ENCODE data around the gene FOXO6. TPM values are rescaled to one million over a fixed set of nuclear protein-coding genes. Genes with fewer than 3 reads are reported as not detected.

FOXO6 gene
- total and polyA plus RNA-seq, 9 of the 15 experiments (the other 6 are each of a cell fraction or from before 2014, with no cell fraction given) = 0.04 to 0.31 (median 0.12) TPM; not detected in 5

DNA sequence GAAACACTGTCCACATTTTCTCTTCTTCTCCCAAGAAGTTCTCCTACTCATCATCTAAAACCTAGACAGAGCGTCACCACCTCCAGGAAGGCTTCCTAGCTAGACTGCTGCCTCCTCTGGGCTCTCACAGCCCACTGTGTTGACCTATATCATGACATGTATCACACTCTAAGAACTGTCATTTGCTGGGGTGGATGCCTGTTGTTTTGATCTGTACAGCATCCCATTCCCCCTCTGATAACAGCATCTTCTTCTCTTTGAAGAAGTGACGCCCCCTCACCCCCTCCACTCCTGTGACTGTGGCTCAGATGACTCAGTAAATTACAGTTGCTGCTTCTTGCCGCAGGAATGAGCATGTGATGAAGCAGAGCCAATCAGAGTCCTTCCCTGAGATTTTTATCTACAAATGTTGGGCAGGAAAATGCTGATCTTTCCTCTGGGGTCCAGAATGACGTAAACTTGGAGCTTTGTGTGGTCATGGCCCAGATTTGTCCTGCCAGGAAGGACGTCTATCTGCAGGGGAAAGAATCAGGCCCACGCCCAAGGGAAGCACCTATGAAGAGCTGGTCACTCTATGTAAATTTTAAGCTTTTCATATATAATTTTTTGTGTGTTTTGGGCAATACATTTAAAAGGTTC is 28.0 kb upstream of the FOXO6 start (continued):
- TF ChIP-seq TAF15 (IDR thresholded peaks at IDR 0.05; ENCODE audit: low read depth, low read length) (no peak), RBM14 (IDR thresholded peaks at IDR 0.05; ENCODE audit: borderline replicate concordance, insufficient read depth, low read depth, low read length) (no peak), ZNF277 (CRISPR knock-in tag; IDR thresholded peaks at IDR 0.05; ENCODE audit: borderline replicate concordance) (no peak), SNAPC5 (CRISPR knock-in tag; IDR thresholded peaks at IDR 0.05) (no peak), MBD1 (CRISPR knock-in tag; IDR thresholded peaks at IDR 0.05) (no peak), CUX1 (CRISPR knock-in tag; IDR thresholded peaks at IDR 0.05) (no peak), ZNF3 (CRISPR knock-in tag; IDR thresholded peaks at IDR 0.05) (no peak), CBFA2T3 (IDR thresholded peaks at IDR 0.05) (peak; percentile 19; the same call in 1 of the 2 replicates), ZNF586 (CRISPR knock-in tag; conservative IDR thresholded peaks at IDR 0.05) (no peak), C11orf30 (IDR thresholded peaks at IDR 0.05; ENCODE audit: low read depth) (peak; percentile 83), POLR2H (tag; IDR thresholded peaks at IDR 0.05; ENCODE audit: low read depth) (no peak)
- TF ChIP-seq, protein P1, sequence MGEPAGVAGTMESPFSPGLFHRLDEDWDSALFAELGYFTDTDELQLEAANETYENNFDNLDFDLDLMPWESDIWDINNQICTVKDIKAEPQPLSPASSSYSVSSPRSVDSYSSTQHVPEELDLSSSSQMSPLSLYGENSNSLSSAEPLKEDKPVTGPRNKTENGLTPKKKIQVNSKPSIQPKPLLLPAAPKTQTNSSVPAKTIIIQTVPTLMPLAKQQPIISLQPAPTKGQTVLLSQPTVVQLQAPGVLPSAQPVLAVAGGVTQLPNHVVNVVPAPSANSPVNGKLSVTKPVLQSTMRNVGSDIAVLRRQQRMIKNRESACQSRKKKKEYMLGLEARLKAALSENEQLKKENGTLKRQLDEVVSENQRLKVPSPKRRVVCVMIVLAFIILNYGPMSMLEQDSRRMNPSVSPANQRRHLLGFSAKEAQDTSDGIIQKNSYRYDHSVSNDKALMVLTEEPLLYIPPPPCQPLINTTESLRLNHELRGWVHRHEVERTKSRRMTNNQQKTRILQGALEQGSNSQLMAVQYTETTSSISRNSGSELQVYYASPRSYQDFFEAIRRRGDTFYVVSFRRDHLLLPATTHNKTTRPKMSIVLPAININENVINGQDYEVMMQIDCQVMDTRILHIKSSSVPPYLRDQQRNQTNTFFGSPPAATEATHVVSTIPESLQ (CRISPR knock-in tag; IDR thresholded peaks at IDR 0.05) = no peak
- TF ChIP-seq, protein P2, sequence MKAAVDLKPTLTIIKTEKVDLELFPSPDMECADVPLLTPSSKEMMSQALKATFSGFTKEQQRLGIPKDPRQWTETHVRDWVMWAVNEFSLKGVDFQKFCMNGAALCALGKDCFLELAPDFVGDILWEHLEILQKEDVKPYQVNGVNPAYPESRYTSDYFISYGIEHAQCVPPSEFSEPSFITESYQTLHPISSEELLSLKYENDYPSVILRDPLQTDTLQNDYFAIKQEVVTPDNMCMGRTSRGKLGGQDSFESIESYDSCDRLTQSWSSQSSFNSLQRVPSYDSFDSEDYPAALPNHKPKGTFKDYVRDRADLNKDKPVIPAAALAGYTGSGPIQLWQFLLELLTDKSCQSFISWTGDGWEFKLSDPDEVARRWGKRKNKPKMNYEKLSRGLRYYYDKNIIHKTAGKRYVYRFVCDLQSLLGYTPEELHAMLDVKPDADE (conservative IDR thresholded peaks at IDR 0.05; ENCODE audit: control insufficient read depth, low read depth, low read length) = no peak

Measured in K562 (cell line).